ENCODE results near the gene PLAC9. TPM values are rescaled to one million over a fixed set of nuclear protein-coding genes. Genes with fewer than 3 reads are reported as not detected.

Gene PLAC9
- total RNA-seq, 2 experiments from 2014 or later: not detected

DNA sequence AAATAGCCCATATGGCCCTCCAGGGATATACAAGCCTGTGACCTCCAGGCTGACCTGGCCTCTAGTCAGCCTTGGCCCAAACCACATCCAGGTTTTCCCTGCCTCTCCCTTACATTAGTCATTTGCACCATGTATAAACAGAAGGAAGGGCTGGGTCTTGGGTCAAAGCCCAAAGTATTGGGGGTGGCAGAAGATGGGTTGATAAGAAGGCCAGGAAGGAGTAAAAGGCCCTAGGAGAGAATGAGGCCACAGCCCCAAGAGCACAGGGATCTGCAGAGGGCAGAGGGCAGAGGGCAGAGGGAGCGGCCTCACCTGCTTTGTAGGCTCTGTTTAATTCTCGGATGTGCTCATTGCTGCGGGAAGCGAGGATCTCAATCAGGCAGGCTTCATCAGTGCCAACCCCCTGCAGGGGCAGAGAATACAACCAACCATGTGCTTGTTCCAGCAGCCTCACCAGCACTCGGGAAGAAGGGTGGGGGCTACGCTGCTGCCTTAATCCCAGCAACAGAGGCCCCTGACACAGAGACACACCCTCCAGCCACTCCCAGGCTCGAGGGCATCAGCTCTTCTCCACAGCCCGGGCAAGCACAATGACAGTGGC lies 31.3 kb downstream of the PLAC9 start:
- DNase-seq: no peak
- no peak for ATAC-seq
- H3K27me3 Mint-ChIP-seq: no peaks in the 10 kb centered on the region
- peaks cover 11% of the 10 kb centered on the region for H3K4me1 Mint-ChIP-seq
- peaks cover 54% of the 10 kb centered on the region for H3K36me3 Mint-ChIP-seq (ENCODE audit: low read depth)
- ChIA-PET CTCF (interaction anchor here (0.9 kb wide), 1 partner anchor 59 kb away, joined by 5 read pairs; no protein-coding TSS in a partner anchor), POLR2A (no interaction called here)
- no peak overlapping the region for H3K27ac Mint-ChIP-seq
- no peak overlapping the region for H3K4me3 Mint-ChIP-seq
- H3K9me3 Mint-ChIP-seq (ENCODE audit: low read depth): no peaks in the 10 kb centered on the region
- intact Hi-C loops (cut with DNase I, micrococcal nuclease): loop anchor here in 1 of 2 experiments (2.0 kb wide), 1 partner anchor 13 kb away; no protein-coding TSS in a partner anchor

DNA sequence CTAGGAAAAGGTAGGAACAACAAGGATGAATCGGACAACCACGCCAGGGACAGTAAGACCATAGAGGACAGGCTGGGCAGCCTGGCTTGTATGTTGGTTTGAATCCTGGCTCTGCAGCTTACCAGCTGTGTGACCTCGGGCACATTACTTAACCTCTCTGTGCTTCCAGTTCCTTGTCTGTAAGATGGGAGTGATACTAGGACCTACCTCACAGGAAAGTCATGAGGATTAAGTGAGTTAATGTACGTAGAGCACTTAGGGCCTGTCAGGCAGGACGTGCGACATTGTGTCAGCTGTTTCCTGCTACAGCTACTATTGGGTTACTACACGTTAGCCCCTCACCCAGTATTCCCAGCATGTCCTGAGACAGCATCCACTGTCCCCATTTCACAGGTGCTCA lies 32.1 kb downstream of the PLAC9 start:
- intact Hi-C loops (cut with DNase I, micrococcal nuclease): loop anchor here in 1 of 2 experiments (2.0 kb wide), 1 partner anchor 14 kb away; no protein-coding TSS in a partner anchor
- Mint-ChIP-seq H3K4me1 (peaks cover 11% of the 10 kb centered on the region), H3K36me3 (ENCODE audit: low read depth) (peaks cover 50% of the 10 kb centered on the region), H3K27me3 (no peaks in the 10 kb centered on the region), H3K27ac (no peak overlapping the region), H3K9me3 (ENCODE audit: low read depth) (no peaks in the 10 kb centered on the region), H3K4me3 (no peak overlapping the region)
- no peak for DNase-seq
- no peak for ATAC-seq
- ChIA-PET CTCF (interaction anchor here (1.0 kb wide), 1 partner anchor 58 kb away, joined by 3 read pairs; no protein-coding TSS in a partner anchor), POLR2A (no interaction called here)

DNA sequence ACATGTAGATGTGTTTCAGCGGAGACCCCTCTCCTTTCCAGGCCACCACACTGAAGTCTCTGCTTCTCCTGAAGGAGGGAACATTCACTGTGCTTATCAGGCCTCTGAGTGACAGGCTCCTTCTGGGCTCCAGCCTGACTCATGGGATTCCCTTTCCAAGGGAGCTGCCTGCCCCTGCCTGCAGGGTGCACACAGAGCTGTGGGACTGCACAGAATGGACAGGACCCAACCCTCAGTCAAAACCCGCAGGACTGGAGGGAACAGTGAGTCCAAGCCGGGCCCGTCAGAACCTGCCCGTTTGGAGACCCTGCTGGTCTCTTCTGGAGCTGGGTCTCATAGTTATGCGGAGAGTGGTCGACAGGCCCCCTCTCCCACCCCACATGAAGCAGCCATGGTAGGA lies 32.6 kb downstream of the PLAC9 start:
- Mint-ChIP-seq H3K4me3 (no peak overlapping the region), H3K27ac (peak overlapping the region; percentile 87), H3K9me3 (ENCODE audit: low read depth) (no peaks in the 10 kb centered on the region), H3K4me1 (peaks cover 11% of the 10 kb centered on the region), H3K36me3 (ENCODE audit: low read depth) (peaks cover 45% of the 10 kb centered on the region), H3K27me3 (no peaks in the 10 kb centered on the region)
- POLR2A ChIA-PET: interaction anchor here (1.6 kb wide), 1 partner anchor 23 kb away, joined by 3 read pairs; no protein-coding TSS in a partner anchor
- ATAC-seq (no peak), DNase-seq (no peak)
- intact Hi-C loops (cut with DNase I, micrococcal nuclease): loop anchor here in 1 of 2 experiments (2.0 kb wide), 1 partner anchor 14 kb away; no protein-coding TSS in a partner anchor
- CTCF ChIA-PET: interaction anchor here (0.6 to 1.0 kb wide), 2 partner anchors 18 to 57 kb away, joined by 3 to 4 read pairs; no protein-coding TSS in a partner anchor

- Mint-ChIP-seq H3K27me3 (no peaks in the 10 kb centered on the region), H3K4me1 (peaks cover 11% of the 10 kb centered on the region), H3K36me3 (ENCODE audit: low read depth) (peaks cover 33% of the 10 kb centered on the region), H3K27ac (peak overlapping the region; percentile 87), H3K4me3 (no peak overlapping the region), H3K9me3 (ENCODE audit: low read depth) (no peaks in the 10 kb centered on the region)
- ATAC-seq: no peak
- no peak for DNase-seq
- ChIA-PET CTCF (interaction anchor here (0.6 kb wide), 1 partner anchor 45 kb away, joined by 3 read pairs; no protein-coding TSS in a partner anchor), POLR2A (interaction anchor here (0.7 to 1.6 kb wide), 2 partner anchors 21 to 39 kb away, joined by 3 read pairs; partner anchors contain the start of gene ANXA11)
- intact Hi-C loops (cut with DNase I, micrococcal nuclease): no loop called here
Observed at GRCh38 chr10:80166581-80167470, 34.3 kb downstream of the PLAC9 start.

DNA sequence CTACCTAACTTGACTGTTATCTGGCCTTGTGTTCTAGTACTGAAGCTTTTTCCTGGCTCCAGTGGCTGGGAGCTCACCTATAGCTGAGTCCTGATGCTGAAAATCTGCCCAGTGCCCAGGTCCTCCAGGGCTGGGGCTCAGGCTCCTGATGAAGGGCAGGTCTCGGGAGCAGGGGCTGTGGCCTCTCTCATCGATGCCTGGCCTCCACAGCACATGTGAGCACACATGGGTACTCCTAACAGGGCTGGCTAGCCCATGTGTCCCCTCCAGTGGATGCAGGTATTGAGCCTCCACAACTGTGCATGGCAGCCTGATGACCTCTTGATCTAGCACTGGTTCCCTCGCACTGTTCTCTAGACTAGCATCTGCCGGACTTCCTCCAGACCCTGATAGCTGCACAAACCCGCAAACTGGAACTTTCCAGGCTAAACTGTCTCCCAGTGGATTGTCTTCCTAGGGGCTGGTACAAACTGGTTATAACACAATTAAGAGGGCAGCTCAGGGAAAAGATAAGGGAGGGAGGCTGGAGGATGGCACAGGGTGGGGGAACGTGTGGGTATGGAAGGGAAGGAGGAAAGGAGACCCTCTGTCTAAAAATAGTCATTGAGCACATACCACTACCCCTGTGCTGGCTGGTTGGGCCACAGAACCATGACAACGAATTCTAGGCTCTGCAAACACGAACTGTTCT lies 35.1 kb downstream of the PLAC9 start:
- intact Hi-C loops (cut with DNase I, micrococcal nuclease): no loop called here
- Mint-ChIP-seq H3K27me3 (no peaks in the 10 kb centered on the region), H3K36me3 (ENCODE audit: low read depth) (peaks cover 29% of the 10 kb centered on the region), H3K27ac (peak overlapping the region; percentile 25), H3K4me3 (no peak overlapping the region), H3K9me3 (ENCODE audit: low read depth) (no peaks in the 10 kb centered on the region), H3K4me1 (peaks cover 11% of the 10 kb centered on the region)
- ATAC-seq: no peak
- ChIA-PET CTCF (interaction anchor here (0.9 kb wide), 1 partner anchor 54 kb away, joined by 4 read pairs; no protein-coding TSS in a partner anchor), POLR2A (interaction anchor here (0.7 kb wide), 1 partner anchor 38 kb away, joined by 3 read pairs; the partner anchor contains the start of gene ANXA11)
- no peak for DNase-seq

- DNase-seq (no peak), ATAC-seq (no peak)
- Mint-ChIP-seq H3K27me3 (no peaks in the 10 kb centered on the region), H3K36me3 (ENCODE audit: low read depth) (peaks cover 26% of the 10 kb centered on the region), H3K9me3 (ENCODE audit: low read depth) (no peaks in the 10 kb centered on the region), H3K27ac (no peak overlapping the region), H3K4me1 (peaks cover 11% of the 10 kb centered on the region), H3K4me3 (no peak overlapping the region)
- ChIA-PET CTCF (interaction anchor here (0.9 kb wide), 1 partner anchor 54 kb away, joined by 4 read pairs; no protein-coding TSS in a partner anchor), POLR2A (no interaction called here)
- intact Hi-C loops (cut with DNase I, micrococcal nuclease): no loop called here
Observed at GRCh38 chr10:80168162-80168511, 35.6 kb downstream of the PLAC9 start.

DNA sequence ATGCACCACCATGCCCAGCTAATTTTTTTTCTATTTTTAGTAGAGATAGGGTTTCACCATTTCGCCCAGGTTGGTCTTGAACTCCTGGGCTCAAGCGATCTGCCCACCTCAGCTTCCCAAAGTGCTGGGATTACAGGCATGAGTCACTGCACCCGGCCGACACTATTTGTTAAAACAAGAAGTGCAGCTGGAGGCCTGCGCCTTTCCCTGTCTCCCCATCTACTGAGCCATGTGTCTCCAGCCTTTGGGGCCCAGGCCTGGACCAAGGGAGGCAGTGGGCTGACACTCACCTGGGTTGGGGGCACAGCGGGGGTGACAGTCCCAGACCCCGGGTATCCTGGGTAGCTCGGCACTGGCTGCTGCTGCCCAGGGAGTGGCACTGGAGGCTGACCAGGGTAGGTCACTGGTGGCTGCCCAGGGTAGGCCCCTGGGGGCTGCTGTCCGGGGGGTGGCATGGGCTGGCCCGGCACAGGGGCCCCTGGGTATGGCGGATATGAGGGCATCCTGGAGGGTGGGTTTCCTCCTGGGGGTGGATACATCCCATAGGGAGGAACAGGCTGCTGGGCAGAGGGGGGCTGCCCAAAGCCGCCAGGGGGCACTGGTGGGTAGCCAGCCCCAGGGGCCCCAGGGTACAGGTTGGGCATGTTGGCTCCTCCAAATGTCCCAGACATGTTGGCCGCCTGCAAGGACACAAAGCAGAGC lies 36.3 kb downstream of the PLAC9 start:
- peak; percentile 32 for DNase-seq
- intact Hi-C loops (cut with DNase I, micrococcal nuclease): no loop called here
- POLR2A ChIA-PET: no interaction called here

GRCh38 chr10:80170026-80170425 lies 37.5 kb downstream of the PLAC9 start:
- Mint-ChIP-seq H3K36me3 (ENCODE audit: low read depth) (peaks cover 16% of the 10 kb centered on the region), H3K27ac (peak overlapping the region; percentile 29), H3K4me1 (peaks cover 11% of the 10 kb centered on the region), H3K9me3 (ENCODE audit: low read depth) (no peaks in the 10 kb centered on the region), H3K27me3 (no peaks in the 10 kb centered on the region), H3K4me3 (no peak overlapping the region)
- POLR2A ChIA-PET: no interaction called here
- intact Hi-C loops (cut with DNase I, micrococcal nuclease): no loop called here
- ATAC-seq (no peak), DNase-seq (no peak)
- CTCF ChIA-PET: interaction anchor here (0.6 kb wide), 1 partner anchor 10 kb away, joined by 3 read pairs; no protein-coding TSS in a partner anchor

More for the DNA sequence above, 36.3 kb downstream of the PLAC9 start:
- Mint-ChIP-seq H3K36me3 (ENCODE audit: low read depth) (peaks cover 21% of the 10 kb centered on the region), H3K27me3 (no peaks in the 10 kb centered on the region), H3K27ac (peak overlapping the region; percentile 34), H3K9me3 (ENCODE audit: low read depth) (no peaks in the 10 kb centered on the region), H3K4me3 (no peak overlapping the region), H3K4me1 (peaks cover 11% of the 10 kb centered on the region)
- CTCF ChIA-PET: interaction anchor here (0.9 kb wide), 1 partner anchor 53 kb away, joined by 4 read pairs; no protein-coding TSS in a partner anchor
- ATAC-seq: no peak

- intact Hi-C loops (cut with DNase I, micrococcal nuclease): no loop called here
- Mint-ChIP-seq H3K27ac (no peak overlapping the region), H3K4me1 (peaks cover 11% of the 10 kb centered on the region), H3K36me3 (ENCODE audit: low read depth) (peaks cover 12% of the 10 kb centered on the region), H3K9me3 (ENCODE audit: low read depth) (no peaks in the 10 kb centered on the region), H3K4me3 (no peak overlapping the region), H3K27me3 (no peaks in the 10 kb centered on the region)
- no peak for ATAC-seq
- DNase-seq: no peak
- POLR2A ChIA-PET: no interaction called here
- CTCF ChIA-PET: no interaction called here
Observed at GRCh38 chr10:80170641-80171040, 38.1 kb downstream of the PLAC9 start.

- no peaks in the 10 kb centered on the region for H3K27me3 Mint-ChIP-seq
Observed at GRCh38 chr10:80171248-80171660, 38.7 kb downstream of the PLAC9 start.

More at GRCh38 chr10:80171248-80171660, 38.7 kb downstream of the PLAC9 start:
- Mint-ChIP-seq H3K36me3 (ENCODE audit: low read depth) (peaks cover 8% of the 10 kb centered on the region), H3K27ac (no peak overlapping the region), H3K4me3 (no peak overlapping the region), H3K9me3 (ENCODE audit: low read depth) (no peaks in the 10 kb centered on the region), H3K4me1 (peaks cover 8% of the 10 kb centered on the region)
- ATAC-seq: no peak
- intact Hi-C loops (cut with DNase I, micrococcal nuclease): no loop called here
- ChIA-PET CTCF (no interaction called here), POLR2A (interaction anchor here (0.5 kb wide), 1 partner anchor 47 kb away, joined by 5 read pairs; no protein-coding TSS in a partner anchor)
- DNase-seq: no peak

Data from activated CD4-positive, alpha-beta T cell treated with anti-CD3 and anti-CD28 coated beads for 36 hours (primary cell).